ENCODE results near the gene NVL. TPM values are rescaled to one million over a fixed set of nuclear protein-coding genes. Genes with fewer than 3 reads are reported as not detected.

NVL gene
- total RNA-seq, 1 donor from 2014 or later, result 18.7 TPM

- H3K4me1 Mint-ChIP-seq (ENCODE audit: low read depth), result peaks cover 6% of the 10 kb centered on the region
- no peak for TF ChIP-seq CTCF (IDR thresholded peaks at IDR 0.05)
- no peaks in the 10 kb centered on the region for H3K9me3 Mint-ChIP-seq (ENCODE audit: low read depth)
- no peak for DNase-seq (ENCODE audit: low spot score)
- H3K4me3 Mint-ChIP-seq (ENCODE audit: unreplicated experiment), result no peak overlapping the region
- peaks cover 28% of the 10 kb centered on the region for H3K36me3 Mint-ChIP-seq (ENCODE audit: low read depth)
- H3K27ac Mint-ChIP-seq (ENCODE audit: unreplicated experiment), result no peak overlapping the region
- H3K27me3 Mint-ChIP-seq (ENCODE audit: low read depth), result no peaks in the 10 kb centered on the region
Measured at GRCh38 chr1:224301391-224301790, 28.6 kb downstream of the NVL start.

GRCh38 chr1:224300346-224300745, 29.6 kb downstream of the NVL start:
- Mint-ChIP-seq H3K9me3 (ENCODE audit: low read depth) (no peaks in the 10 kb centered on the region), H3K4me3 (ENCODE audit: unreplicated experiment) (no peak overlapping the region), H3K27ac (ENCODE audit: unreplicated experiment) (peak overlapping the region; percentile 63), H3K36me3 (ENCODE audit: low read depth) (peaks cover 26% of the 10 kb centered on the region), H3K4me1 (ENCODE audit: low read depth) (peaks cover 6% of the 10 kb centered on the region), H3K27me3 (ENCODE audit: low read depth) (no peaks in the 10 kb centered on the region)
- DNase-seq (ENCODE audit: low spot score), result no peak
- no peak for TF ChIP-seq CTCF (IDR thresholded peaks at IDR 0.05)

GRCh38 chr1:224298346-224299330, 31.3 kb downstream of the NVL start:
- H3K36me3 Mint-ChIP-seq (ENCODE audit: low read depth), result peaks cover 31% of the 10 kb centered on the region
- DNase-seq (ENCODE audit: low spot score), result no peak
- H3K27ac Mint-ChIP-seq (ENCODE audit: unreplicated experiment), result no peak overlapping the region
- H3K9me3 Mint-ChIP-seq (ENCODE audit: low read depth), result no peaks in the 10 kb centered on the region
- TF ChIP-seq CTCF (IDR thresholded peaks at IDR 0.05), result no peak
- H3K4me1 Mint-ChIP-seq (ENCODE audit: low read depth), result peaks cover 6% of the 10 kb centered on the region
- H3K4me3 Mint-ChIP-seq (ENCODE audit: unreplicated experiment), result no peak overlapping the region
- H3K27me3 Mint-ChIP-seq (ENCODE audit: low read depth), result no peaks in the 10 kb centered on the region

- Mint-ChIP-seq H3K9me3 (ENCODE audit: low read depth) (no peaks in the 10 kb centered on the region), H3K27me3 (ENCODE audit: low read depth) (no peaks in the 10 kb centered on the region), H3K4me3 (ENCODE audit: unreplicated experiment) (no peak overlapping the region), H3K4me1 (ENCODE audit: low read depth) (no peaks in the 10 kb centered on the region), H3K36me3 (ENCODE audit: low read depth) (peaks cover 31% of the 10 kb centered on the region), H3K27ac (ENCODE audit: unreplicated experiment) (no peak overlapping the region)
- DNase-seq (ENCODE audit: low spot score), result no peak
- TF ChIP-seq CTCF (IDR thresholded peaks at IDR 0.05), result no peak
Measured at GRCh38 chr1:224294775-224295174, 35.2 kb downstream of the NVL start.

- TF ChIP-seq CTCF (IDR thresholded peaks at IDR 0.05), result no peak
- Mint-ChIP-seq H3K27me3 (ENCODE audit: low read depth) (no peaks in the 10 kb centered on the region), H3K4me3 (ENCODE audit: unreplicated experiment) (no peak overlapping the region), H3K27ac (ENCODE audit: unreplicated experiment) (peak overlapping the region; percentile 51), H3K36me3 (ENCODE audit: low read depth) (peaks cover 23% of the 10 kb centered on the region), H3K9me3 (ENCODE audit: low read depth) (no peaks in the 10 kb centered on the region), H3K4me1 (ENCODE audit: low read depth) (no peaks in the 10 kb centered on the region)
- DNase-seq (ENCODE audit: low spot score), result no peak
Measured at GRCh38 chr1:224292419-224292818, 37.6 kb downstream of the NVL start.

Measured in chondrocyte (in vitro differentiated cells).